ENCODE measurements around the gene KAT2B.

The KAT2B gene

DNA sequence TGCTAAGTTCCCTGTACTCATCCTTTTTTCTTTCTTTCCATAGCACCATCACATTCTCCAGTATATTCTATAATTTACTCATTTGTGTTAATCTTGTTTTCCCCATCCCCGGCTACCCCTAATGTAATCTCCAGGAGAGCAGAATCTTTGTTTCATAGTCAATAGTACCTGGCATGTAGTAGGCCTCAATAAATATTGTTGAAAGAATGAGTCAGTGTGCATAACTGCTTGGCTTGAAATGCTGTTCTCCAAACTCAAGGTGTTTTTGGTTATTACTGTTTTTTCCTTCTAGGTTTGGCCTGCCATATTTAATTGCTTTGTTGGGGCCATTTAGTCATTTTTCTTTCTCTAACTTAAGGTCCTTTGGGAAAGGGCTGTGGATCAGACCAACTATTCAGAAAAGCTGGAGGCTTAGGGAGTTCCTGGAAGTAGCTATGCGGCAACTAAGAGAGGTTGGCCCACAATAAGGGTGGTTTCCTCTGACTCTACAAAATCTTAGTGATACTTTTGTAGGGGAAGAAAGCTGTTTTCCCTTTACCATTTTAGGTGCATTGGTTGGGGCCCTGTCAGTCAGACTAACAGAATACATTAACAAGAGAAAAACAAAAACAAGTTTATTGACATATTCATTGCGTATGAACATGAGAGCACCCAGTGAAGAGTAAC, 28.4 kb downstream of the KAT2B start:
- no peak for DNase-seq

DNA sequence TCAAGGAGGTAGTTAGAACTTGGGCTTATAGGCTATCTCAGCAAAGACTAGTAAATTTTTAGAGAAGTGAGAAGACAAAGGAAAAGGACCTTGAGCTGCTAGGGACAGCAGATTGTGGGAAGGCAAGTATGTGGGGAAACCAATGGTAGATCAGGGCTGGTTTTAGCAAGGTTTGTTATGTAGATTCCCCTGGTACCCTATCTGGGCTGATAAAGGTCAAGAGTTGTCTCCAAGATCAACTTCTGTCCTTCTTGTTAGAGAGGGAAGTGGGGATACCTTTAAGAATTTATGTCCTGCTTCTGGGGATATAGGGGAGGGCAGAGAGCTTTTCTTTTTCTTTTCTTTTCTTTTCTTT, 28.9 kb downstream of the KAT2B start:
- no peak for DNase-seq

DNA sequence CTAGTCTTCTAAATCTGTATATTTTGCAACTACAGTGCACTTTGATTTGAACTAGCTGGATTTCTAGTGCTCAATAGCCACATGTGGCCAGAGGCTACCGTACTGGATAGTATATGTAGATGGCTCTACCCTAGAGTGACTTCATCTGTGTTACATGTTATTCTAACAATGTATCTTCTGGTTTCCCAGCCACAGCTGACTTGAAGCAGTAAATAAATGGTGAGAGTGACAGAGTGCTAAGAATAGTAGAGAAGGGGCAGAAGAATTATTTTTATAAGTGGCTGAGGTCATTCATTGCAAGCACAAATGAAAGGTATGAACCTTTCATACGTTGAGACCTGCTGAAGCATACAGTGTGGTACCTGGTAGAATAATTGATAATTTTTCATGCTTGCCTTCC, 30.9 kb downstream of the KAT2B start:
- no peak for DNase-seq

DNA sequence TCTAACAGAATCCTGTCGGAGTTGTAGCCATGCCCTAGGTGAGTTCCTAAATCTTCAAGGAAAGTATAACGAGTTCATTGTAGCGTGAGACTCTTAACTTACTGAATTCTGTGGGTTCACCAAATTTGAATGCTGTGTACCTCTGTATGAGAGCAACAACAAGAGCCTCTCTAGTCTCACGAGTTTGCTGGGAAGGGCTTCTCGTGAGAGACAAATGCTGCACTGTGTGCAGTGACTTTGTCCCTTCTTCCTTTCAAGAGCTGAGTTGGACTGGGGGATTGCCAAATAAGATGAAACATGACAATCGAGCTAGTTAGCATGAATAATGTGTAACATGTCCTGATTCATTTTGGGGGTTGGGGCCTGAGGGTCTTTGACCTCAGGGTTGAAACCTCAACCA, 32.2 kb downstream of the KAT2B start:
- DNase-seq = no peak

DNA sequence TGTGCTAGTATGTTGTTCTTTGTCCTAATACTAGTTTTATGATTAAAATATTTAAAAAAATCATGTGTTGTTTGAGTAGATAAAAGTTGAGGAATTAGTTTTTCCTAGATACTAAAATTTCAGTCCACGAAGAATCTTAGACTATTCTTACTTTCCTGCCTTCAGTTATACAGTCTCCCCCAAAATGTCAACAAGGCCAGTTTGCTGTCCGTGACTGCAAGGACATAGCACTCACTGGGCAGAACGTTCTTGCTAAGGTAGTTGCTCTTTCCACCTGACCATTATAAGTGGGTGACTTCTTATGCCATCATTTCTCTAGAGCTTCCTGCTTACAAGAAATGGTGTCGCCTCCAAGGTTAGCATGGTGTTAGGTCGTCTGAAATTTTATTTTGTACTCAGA, 32.8 kb downstream of the KAT2B start:
- DNase-seq = no peak

DNA sequence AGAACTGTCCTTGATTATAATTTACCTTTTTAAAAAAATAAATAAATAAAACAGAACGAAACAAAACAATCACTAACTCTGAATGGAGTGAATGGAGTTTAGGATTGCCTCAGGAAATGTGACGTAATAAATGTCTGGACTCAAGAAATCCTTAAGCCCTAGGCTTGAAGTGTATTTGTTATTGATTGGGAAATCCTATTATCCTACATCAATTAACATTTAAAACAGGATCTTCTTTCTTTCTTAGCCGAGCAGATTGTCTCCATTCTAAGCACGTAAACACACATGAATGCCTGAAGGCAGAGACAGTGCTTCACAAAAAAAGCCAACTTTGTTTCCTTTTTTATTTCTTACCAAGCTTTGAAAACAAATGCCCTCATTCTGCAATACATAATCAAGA, 33.4 kb downstream of the KAT2B start:
- no peak for DNase-seq

DNA sequence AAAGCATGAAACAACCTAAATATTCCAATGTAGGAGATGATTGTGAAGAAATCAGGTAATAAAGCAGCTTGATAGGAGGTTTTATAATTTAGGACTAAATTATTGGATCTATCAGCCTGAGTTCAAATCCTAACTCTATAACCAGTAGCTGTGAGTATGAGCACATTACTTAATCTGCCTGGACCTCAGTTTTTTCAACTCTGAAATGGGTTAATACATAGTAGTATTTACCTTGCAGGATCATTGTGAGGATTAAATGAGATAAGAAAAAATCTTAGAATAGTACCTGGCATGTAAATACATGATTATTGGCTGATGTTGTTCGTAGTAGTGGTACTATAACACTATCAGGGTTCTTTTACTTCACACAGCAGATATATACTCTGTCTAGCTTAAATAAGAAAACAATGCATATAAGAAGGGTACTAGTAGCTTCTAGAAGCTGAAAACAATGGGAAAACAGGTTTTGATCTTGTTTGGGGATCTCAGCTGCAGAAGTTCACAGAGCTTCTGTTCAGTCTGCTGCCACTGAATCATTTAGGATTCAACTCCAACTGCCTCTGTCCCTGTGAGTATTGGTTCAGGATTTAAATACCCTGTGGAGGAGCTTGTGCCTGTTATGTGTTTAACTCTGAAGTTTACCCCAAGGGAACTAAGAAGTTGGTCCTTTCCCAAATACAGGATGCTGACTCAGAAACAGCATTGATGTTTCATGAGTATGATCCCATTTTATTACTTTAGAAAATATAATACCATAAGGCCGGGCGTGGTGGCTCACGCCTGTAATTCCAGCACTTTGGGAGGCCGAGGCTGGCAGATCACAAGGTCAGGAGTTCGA, 34.2 kb downstream of the KAT2B start:
- no peak for DNase-seq

DNA sequence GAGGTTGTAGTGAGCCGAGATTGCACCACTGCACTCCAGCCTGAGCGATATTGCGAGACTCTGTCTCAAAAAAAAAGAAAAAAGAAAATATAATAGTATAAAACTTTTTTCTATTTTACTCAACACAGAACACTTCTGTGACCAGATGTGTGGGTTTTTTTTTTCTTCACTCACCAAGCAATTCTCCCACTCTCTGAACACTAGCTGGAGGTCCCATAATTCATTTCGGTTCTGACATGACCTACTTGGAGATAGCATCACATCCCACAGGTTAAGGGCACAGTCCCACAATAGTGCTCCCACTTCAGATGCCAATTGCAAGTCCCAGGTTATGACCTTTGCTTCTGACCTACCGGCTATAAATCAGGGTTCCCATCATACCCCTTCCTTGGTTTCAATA, 35.0 kb downstream of the KAT2B start:
- DNase-seq = no peak

DNA sequence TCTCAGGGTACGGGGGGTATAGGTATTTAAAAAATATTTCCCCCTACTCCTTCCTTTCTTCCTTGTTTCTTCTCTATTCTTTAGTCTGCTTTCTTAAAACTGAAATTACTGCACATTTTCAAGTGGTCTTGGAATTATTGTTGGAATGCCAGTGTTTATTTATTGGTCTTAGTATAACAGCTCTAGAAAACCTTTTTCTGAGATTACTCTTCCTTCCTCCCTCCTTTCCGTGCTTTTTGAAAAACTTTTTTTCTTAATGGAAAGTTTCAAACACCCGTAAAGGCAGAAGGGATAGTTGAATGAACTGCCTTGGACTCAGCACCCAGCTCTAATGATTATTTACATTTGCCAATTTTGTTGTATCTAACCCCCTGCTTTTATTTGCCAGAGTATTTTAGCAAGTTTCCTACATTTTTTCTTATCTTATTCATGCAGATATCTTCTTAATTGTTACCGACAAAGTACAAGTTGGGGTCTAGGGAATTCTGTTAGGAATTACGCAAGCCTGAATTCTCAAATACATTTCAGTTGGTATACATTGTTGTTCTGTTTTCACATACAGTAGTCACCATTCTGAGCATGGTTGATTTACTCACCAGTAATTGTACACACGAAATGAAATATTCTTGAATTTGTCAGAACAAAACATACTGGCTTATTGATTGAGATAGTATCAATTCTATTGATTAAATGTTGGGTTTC, 36.2 kb downstream of the KAT2B start:
- no peak for DNase-seq

DNA sequence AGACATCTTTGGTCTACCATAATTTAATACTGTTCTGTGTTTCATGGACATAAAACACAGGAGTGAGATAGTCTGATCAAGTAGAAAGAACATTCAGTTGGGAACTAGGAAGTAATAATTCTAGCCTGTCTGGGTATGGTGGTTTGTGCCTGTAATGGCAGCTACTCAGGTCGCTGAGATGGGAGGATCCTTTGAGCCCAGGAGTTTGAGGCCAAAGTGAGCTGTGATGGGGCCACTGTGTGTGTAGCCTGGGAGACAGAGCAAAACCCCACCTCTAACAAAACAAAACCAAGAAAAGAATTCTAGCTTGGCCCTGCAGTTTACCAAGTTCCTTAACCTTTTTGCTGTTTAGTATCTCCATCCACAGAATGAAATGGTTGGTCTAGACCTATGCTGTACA, 36.8 kb downstream of the KAT2B start:
- no peak for DNase-seq

DNA sequence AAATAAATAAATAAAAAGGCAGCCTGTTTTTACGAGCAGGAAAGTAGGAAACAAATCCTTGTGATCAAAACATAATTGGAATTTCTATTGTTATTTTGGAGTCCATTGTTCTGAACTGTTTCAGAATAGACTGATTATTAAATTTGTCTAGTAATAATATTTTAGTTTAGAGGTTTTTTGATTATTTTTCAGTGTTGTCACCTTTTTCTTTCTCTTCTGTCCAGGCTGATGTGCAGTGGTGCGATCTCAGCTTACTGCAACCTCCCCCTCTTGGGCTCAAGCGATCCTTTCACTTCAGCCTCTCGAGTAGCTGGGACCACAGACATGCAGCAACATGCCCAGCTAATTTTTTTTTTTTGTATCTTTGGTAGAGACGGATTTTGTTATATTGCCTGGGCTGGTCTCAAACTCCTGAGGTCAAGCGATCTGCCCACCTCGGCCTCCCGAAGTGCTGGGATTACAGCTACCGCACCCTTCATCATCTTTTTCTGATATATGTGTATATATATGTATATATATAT, 38.0 kb downstream of the KAT2B start:
- no peak for DNase-seq

DNA sequence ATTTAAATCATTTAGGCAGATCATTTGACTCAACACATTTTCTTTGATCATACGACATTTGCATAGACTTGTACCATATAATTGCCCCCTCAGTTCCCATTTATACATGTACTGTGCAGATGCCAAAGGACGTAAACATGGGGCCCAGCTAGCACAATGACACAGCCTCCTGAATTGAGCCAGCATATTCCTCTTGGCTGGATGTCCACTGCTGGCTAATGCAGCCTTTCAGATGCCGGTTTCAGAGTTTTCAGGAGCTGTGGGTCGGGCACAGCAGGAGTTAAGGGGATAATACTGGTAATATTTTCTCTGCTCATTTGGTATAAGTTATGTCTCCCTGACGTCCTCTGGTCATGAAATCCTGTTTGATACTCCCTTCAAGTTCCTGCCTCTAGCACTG, 39.4 kb downstream of the KAT2B start:
- no peak for DNase-seq

DNA sequence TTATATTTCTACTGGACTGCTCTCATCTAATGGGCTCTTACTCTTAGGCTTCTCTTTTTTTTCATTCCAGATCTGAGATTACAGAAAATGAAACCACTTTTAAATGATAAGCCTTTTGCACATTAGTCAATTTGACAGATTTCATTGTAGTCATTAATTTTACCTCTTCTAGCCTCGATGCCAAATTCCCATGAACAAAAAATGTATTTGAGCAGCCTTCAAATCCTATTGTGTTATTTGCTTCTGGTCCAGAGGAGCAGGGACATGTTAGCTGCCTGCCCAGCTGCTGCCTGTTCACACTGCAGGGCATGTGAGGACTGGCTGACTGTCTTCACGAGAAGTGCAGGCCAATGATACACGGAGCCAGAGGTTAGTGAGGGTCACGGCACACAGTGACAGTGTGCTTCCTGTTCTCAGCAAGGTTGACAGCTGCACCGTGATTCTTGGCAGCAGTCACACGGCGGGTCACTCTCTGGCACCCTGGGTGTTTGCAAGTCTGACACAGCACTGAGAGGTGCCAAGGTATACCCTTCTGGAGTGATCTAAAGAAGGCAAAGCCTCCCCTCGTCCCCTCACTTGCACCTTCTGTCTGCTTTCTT, 40.8 kb downstream of the KAT2B start:
- DNase-seq = no peak

DNA sequence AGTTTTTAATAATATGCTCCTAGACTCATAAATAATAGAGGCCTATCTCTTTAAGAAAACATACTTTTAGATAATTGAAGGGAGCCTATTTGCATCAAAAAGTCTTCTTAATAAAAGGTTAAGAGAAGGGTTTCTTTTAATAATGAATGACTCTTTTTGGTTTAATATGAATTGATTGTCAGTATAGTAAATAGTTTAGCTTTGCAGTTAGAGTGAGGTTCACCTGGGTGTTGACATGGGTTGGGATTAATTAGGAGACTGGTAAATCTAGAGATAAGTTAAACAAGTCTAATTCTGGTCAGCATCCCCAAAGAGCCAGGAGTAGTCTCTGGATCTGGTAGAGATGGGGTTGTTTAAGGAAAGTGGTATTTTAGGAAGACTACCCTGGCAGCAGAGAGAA, 43.0 kb downstream of the KAT2B start:
- DNase-seq = no peak

DNA sequence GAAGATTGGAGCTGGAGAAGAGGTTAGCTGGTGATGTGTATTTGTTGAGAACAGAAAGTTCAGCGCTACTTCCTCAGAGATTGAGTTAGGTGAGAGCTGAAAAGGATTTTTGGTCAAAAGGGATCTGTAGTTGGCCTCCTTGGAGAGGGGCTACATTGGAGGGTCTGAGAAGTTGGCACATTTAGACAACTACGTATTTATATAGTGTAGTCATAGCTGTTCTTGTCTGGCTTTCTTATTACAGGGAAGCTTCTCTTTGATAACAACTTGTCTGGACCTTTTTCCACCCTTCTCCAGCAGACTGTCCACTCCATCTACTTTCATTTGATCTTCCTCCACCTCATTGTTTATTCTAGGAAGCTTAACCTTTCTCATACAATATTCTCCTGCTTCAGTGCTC, 43.7 kb downstream of the KAT2B start:
- DNase-seq = no peak

DNA sequence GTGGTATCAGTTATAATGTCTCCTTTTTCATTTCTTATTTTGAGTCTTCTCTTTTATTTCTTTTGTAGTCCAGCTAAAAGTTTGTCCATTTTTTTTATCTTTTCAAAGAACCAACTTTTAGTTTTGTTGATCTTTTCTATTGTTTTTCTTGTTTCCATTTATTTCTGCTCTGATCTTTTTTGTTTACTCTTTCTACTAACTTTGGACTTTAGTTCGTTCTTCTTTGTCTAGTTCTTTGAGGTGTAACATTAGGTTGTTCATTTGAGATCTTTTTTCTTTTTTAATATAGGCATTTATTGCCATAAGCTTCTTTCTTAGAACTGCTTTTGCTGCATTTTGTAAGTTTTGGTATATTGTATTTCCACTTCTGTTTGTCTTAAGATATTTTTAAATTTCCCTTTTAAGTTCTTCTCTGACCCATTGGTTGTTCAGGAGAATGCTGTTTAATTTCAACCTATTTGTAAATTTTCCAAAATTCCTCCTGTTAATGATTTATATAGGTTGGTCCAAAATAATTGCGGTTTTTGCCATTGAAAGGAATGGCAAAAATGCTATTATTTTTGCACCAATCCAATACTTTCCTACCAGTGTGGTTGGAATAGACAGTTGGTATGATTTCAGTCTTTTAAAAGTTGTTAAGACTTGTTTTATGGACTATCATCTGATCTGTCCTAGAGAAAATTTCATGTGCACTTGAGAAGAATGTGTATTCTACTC, 51.2 kb downstream of the KAT2B start:
- DNase-seq = no peak

DNA sequence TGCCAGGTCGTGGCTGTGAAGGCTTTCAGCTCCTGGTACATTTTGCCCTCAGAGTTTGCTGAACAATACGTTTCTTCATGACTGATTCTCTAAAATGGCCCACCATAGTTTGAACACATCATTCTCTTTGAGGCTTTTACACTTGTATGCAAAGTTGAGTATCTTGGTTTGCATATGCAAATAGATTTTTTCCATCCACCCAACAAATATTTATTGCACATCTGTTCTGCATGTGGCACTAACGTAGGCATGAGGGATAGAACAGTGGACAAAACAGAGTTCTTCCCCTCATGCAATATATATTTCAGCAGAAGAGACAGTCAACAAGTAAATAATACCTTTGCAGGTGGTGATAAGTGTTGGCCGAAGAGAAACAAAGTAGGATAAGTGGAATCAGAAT, 55.2 kb downstream of the KAT2B start:
- DNase-seq = no peak

DNA sequence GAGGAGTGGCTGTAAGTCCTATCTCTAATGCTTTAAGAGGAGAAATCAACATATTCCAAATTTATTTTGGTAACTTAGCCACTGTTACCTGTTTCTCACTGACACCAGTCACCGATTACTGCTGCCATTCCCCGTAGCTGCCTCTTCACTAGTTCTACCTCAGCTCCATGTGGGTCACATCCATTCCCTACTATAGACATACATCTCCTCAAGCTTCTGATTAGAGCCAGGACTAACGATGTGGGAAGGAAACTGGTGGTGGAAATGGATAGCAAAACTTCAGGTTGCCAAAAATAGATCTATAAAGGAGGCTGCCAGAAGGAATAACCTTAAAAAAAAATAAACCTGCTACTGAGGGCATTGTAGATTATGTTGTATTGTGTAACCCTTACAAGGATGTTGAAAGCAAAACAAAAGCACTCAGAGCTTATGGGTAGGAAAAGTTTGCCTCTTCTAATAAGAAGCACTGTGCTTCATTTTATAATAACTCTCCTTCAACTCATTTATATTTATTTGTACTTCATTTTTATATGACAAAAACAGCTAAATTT, 56.0 kb downstream of the KAT2B start:
- no peak for DNase-seq

DNA sequence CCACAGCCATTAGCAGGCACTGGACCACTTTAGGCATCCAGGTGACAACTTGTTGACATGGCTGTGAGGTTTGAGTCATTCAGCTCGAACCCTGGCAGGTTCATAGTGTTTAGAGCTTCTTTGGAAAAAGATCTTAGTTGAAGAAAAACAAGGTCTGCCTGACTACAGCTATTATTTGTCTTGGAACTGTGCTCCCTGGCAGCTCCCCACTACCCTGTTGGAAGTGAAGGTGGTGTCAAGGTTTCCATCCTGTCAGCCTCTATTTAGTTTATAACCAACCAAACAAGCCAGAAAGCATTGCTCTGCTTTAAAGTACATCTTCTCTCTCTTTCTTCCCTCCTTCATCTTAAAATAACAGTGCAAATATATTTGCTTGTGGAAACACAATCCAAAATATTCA, 56.8 kb downstream of the KAT2B start:
- DNase-seq = no peak

DNA sequence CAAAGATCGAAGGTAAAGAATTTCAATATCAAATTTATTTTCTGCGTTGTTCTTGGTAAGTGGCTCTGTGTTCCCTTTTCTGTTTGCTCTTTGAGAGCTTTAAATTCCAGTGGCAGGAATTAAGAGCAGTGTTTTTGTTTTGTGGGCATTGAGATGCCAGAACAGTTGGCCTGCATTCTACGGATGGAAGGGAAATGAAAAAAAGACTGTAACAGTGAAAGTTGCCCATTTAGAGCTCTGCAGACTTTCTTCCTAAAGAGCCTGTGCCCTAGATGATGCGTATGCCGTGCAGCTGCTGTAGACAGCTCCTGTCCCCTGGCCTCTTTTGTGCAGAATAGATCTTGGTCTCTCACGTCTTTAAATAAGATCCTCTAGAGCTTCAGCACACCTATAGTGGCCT, 58.8 kb downstream of the KAT2B start:
- no peak for DNase-seq

DNA sequence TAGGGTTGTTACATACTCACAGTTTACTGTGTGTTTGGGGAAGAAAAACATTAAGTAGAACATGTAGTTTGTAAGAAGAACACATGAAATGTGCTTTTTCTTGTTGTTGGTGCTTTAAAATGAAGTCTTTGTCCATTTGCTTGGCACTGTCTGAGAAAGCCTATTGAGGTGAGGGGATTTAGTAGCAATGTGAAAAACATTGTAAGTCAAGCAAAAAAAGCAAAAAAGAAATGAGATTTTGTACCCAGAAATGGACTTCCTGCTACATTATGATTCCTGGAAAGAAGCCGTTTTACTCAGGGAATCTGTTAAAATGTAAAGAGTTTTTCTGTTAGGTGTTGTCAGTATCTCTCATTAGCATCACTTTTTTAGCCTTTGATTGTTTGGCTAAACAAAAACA, 59.9 kb downstream of the KAT2B start:
- DNase-seq = no peak

DNA sequence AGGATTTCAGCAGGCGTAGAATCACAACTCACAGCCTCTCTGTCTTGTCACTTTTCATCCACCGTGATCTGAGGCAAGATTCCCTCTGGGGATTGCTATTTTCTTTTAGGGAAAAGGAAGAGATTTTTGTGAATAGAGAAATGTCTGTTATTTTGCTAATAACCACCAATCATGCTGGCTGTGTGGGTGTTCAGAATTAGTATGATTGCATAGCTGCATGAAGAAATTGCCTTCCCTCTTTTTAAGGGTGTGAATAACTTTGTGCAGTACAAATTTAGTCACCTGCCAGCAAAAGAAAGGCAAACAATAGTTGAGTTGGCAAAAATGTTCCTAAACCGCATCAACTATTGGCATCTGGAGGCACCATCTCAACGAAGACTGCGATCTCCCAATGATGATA, 60.8 kb downstream of the KAT2B start:
- DNase-seq = no peak

DNA sequence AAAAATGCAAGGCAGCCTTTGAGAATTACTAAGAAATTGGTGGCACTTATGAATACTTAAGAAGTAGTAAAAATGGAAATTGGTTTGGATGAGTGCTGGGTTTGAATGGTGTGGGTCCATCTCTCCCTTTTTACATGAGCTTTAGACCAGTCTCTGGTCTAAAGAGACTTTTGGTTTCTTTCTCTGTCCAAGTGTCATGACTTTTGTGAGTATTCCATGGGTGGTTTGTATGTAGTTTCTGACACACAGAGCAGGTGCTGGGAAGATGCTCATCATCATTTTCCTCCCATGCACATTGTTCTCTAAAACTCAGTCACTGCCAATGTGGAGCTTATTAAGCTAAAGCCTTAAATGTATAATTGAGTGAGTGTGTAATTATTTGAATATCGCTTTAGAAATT, 63.5 kb downstream of the KAT2B start:
- no peak for DNase-seq

Data from NCI-H2107 (cell line).